Fibroblast of peridontal ligament (primary cell): ENCODE measurements around the gene FMN1.
"Not testable (repeated sequence)": the region's sequence is repeated elsewhere in the genome, so short reads cannot be mapped to it uniquely, and the experiment has no call there.

Experiments used
- DNase-seq: peaks from one replicate; pipeline ENCODE4 v3.0.0-alpha.2; 2010; ENCODE audit errors: extremely low read depth

Gene FMN1

GRCh38 chr15:33094336-33094735 is 100.2 kb downstream of the FMN1 start:
- peak; percentile 84 for DNase-seq

GRCh38 chr15:33093222-33093621 is 101.3 kb downstream of the FMN1 start:
- no peak for DNase-seq

- DNase-seq = no peak
These were observed 102.4 kb downstream of the FMN1 start for GRCh38 chr15:33091983-33092693.

- peak; percentile 92 for DNase-seq
These were observed 104.4 kb downstream of the FMN1 start for GRCh38 chr15:33089878-33090757.

- DNase-seq = no peak
These were observed 105.2 kb downstream of the FMN1 start for GRCh38 chr15:33089165-33089877.

GRCh38 chr15:33086500-33087121 is 107.9 kb downstream of the FMN1 start:
- DNase-seq = peak; percentile 92

- DNase-seq = no peak
These were observed 109.9 kb downstream of the FMN1 start for GRCh38 chr15:33084661-33085060.

- DNase-seq = no peak
These were observed 111.1 kb downstream of the FMN1 start for GRCh38 chr15:33083232-33084081.

- no peak for DNase-seq
These were observed 114.5 kb downstream of the FMN1 start for GRCh38 chr15:33080006-33080405.

- DNase-seq = no peak
These were observed 115.9 kb downstream of the FMN1 start for GRCh38 chr15:33078607-33079006.

- DNase-seq = no peak
These were observed 117.6 kb downstream of the FMN1 start for GRCh38 chr15:33076937-33077336.

GRCh38 chr15:33074942-33075341 is 119.6 kb downstream of the FMN1 start:
- no peak for DNase-seq

- DNase-seq = no peak
These were observed 120.3 kb downstream of the FMN1 start for GRCh38 chr15:33074212-33074611.

- no peak for DNase-seq
These were observed 123.1 kb downstream of the FMN1 start for GRCh38 chr15:33071451-33071850.

- not testable (repeated sequence) for DNase-seq
These were observed 124.6 kb downstream of the FMN1 start for GRCh38 chr15:33069903-33070302.

- DNase-seq = no peak
These were observed 125.4 kb downstream of the FMN1 start for GRCh38 chr15:33069161-33069560.

- DNase-seq = peak; percentile 14
These were observed 126.0 kb downstream of the FMN1 start for GRCh38 chr15:33068511-33068990.

- peak; percentile 51 for DNase-seq
These were observed 126.5 kb downstream of the FMN1 start for GRCh38 chr15:33068007-33068481.

- DNase-seq = peak; percentile 76
These were observed 127.1 kb downstream of the FMN1 start for GRCh38 chr15:33067456-33067855.

- DNase-seq = no peak
These were observed 127.9 kb downstream of the FMN1 start for GRCh38 chr15:33066584-33066983.

GRCh38 chr15:33064878-33065277 is 129.6 kb downstream of the FMN1 start:
- DNase-seq = peak; percentile 71
